GM18867 (cell line): ENCODE data around the gene CTNNA2.
"Not testable (repeated sequence)": the region's sequence is repeated elsewhere in the genome, so short reads cannot be mapped to it uniquely, and the experiment has no call there.

Experiments used
- ATAC-seq: cut with Tn5 transposase; IDR thresholded peaks from one replicate; pipeline ENCODE4 v1.9.1; 2021; ENCODE audit warnings: mild to moderate bottlenecking, moderate library complexity; ENCODE audit not compliant: unreplicated experiment

The CTNNA2 gene

GRCh38 chr2:80014637-80015036 is 501.8 kb downstream of the CTNNA2 start:
- no peak for ATAC-seq

- no peak for ATAC-seq
Observed at GRCh38 chr2:80016171-80016570, 503.3 kb downstream of the CTNNA2 start.

- no peak for ATAC-seq
Observed at GRCh38 chr2:80019571-80020460, 507.0 kb downstream of the CTNNA2 start.

- ATAC-seq = no peak
Observed at GRCh38 chr2:80022018-80022417, 509.2 kb downstream of the CTNNA2 start.

- ATAC-seq = no peak
Observed at GRCh38 chr2:80026040-80026729, 513.3 kb downstream of the CTNNA2 start.

GRCh38 chr2:80028051-80028450 is 515.2 kb downstream of the CTNNA2 start:
- ATAC-seq = no peak

- ATAC-seq = no peak
Observed at GRCh38 chr2:80028584-80028983, 515.7 kb downstream of the CTNNA2 start.

GRCh38 chr2:80030135-80030534 is 517.3 kb downstream of the CTNNA2 start:
- no peak for ATAC-seq

GRCh38 chr2:80032684-80033083 is 519.8 kb downstream of the CTNNA2 start:
- ATAC-seq = not testable (repeated sequence)

GRCh38 chr2:80035749-80036285 is 523.0 kb downstream of the CTNNA2 start:
- no peak for ATAC-seq

- ATAC-seq = no peak
Observed at GRCh38 chr2:80037310-80037709, 524.5 kb downstream of the CTNNA2 start.

- ATAC-seq = no peak
Observed at GRCh38 chr2:80040226-80040625, 527.4 kb downstream of the CTNNA2 start.

GRCh38 chr2:80042635-80043034 is 529.8 kb downstream of the CTNNA2 start:
- ATAC-seq = no peak

GRCh38 chr2:80048296-80048695 is 535.4 kb downstream of the CTNNA2 start:
- ATAC-seq = no peak

GRCh38 chr2:80050246-80050645 is 537.4 kb downstream of the CTNNA2 start:
- ATAC-seq = no peak

- no peak for ATAC-seq
Observed at GRCh38 chr2:80053522-80054345, 540.9 kb downstream of the CTNNA2 start.

- ATAC-seq = no peak
Observed at GRCh38 chr2:80054346-80054675, 541.5 kb downstream of the CTNNA2 start.

GRCh38 chr2:80057956-80058355 is 545.1 kb downstream of the CTNNA2 start:
- ATAC-seq = no peak

GRCh38 chr2:80058562-80058961 is 545.7 kb downstream of the CTNNA2 start:
- no peak for ATAC-seq

- ATAC-seq = no peak
Observed at GRCh38 chr2:80059447-80059846, 546.6 kb downstream of the CTNNA2 start.

GRCh38 chr2:80061881-80062280 is 549.0 kb downstream of the CTNNA2 start:
- ATAC-seq = no peak
